HG03095 (cell line): ENCODE measurements around the gene ARL2BP.
"Not testable (repeated sequence)": the region's sequence is repeated elsewhere in the genome, so short reads cannot be mapped to it uniquely, and the experiment has no call there.

Source experiments
- ATAC-seq: cut with Tn5 transposase; IDR thresholded peaks from one replicate; pipeline ENCODE4 v1.9.1; 2021; ENCODE audit warnings: moderate library complexity; ENCODE audit not compliant: unreplicated experiment

Gene ARL2BP

DNA sequence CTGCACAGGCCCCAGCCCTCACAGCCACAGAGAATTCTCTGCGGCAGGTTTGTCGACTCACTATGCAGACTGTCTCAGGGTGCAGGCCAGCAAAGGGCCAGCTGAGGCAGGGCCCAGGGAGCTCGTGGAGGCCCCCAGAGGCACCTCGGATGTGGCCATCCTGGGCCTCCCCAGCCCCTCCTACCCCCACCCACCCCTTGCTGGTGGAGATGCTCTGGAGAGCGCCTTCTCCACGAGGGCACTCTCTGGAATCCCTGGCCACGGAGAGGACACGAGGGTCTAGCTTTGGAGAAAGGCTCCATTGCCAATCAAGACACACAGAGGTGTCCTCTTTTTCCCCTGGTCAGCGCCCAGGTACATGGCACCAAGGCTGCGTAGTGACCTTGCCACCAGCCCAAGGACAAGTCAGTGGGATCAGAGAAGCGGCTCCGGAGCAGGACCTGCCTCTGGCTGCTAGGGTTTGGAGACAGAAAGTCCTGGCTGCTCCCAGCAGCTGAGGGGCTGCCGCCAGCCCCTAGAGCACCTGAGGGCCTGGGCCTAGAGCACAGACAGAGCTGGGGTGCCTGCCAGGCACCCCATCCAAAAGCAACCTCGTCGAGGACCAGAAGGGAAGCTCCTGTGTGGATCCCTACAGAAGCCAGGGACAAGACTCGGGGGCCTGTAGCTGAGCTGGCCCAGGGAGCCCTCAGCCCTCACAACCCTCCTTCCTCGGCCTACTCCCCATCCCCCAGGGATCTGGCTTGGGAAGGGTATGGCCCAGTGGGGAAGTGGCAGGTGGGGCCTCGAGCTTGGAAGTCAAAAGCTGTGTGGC, 18.7 kb downstream of the ARL2BP start:
- ATAC-seq: no peak

DNA sequence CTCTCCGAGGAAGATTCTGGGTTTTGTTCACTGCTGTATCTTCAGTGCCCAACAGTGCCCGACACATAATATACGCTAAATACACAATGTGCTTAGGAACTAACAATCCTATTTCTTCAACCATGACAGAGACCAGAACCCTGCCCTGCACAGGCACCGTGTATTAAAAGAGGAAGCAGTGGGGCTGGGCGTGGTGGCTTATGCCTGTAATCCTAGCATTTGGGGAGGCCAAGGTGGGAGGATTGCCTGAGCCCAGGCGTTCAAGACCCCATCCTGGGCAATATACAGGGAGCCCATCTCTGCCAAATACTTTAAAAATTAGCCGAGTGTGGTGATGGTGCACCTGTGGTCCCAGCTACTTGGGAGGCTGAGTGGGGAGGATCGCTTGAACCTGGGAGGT, 19.3 kb downstream of the ARL2BP start:
- no peak for ATAC-seq

DNA sequence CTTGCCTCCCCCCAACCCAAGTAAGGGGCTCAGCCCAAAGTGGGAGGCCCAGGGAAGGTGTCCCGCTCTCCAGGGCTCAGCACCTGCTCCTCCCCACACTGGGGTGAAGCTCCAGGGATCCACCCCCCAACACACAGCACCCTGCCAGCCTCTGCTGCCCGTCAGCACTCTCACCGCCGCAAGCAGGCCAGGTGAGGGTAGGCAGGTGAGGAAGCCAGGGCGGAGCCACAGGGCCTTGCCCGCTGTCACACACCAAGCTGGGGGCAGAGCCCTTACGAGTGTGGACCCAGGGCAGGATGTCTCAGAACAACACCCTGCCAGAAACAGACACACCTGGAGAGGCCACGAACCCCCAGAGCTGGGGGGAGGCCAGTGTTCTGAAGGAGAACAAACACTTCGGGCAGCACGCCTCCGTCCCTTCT, 19.9 kb downstream of the ARL2BP start:
- no peak for ATAC-seq

DNA sequence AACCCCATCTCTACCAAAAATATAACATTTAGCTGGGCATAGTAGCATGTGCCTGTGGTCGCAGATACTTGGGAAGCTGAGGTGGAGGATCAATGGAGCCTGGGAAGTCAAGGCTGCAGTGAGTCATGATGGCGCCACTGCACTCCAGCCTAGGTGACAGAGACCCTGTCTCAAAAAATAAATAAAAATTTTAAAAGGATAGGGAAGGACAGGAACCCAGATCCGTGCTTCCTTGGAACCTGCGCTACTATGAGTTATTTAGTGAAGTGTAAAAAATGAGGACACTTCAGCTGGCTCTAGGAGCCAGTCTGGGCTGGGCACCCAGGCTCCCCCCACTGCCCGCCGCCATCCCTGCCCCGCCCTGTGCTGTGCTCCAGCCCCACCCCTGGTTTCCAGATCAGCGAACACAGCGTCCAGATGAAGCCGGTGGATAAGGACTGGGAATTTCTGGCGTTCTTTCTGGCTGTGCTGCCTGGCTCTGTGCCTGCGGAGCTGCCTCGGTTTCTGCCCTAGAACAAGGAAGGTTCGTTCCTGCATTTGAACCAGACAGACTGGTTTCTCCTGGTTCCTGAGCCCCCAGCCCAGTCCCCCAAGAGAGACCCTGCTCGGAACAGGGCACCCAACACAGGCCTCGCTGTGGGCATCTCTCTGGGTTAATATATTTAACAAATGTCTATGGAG, 20.9 kb downstream of the ARL2BP start:
- ATAC-seq: no peak

DNA sequence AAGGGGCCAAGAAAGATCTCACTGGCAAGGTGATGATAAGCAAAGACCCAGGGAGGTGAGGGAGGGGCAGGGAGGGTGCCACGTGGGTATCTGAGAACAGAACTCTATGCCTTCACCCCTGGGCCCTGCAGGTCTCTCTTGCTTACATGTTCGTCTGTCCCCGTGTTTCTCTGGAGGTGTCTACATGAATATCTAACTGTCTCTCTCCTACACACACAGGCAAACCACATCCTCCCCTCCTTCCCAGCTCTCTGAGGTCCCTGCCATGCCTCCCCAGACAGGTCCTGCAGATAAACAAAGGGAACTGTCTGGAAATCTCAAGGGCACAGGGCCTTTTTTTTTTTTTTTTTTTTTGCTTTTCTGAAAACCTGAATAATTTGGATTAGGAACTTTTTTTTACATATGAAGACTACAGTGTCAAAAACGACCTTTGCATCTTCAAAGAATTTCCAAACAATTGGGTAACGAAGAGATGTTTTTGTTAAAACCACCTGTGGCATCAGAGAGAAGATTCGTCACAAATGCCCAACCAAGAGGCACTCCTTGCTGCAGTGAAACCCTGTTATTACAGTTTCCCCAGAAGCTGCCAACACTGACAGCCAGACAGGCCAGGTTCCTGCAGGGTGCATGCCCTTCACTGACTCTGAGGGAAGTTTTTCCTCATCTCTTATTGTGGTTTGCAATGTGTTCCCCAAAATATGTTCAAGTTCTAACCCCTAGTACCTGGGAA, 21.6 kb downstream of the ARL2BP start:
- no peak for ATAC-seq

DNA sequence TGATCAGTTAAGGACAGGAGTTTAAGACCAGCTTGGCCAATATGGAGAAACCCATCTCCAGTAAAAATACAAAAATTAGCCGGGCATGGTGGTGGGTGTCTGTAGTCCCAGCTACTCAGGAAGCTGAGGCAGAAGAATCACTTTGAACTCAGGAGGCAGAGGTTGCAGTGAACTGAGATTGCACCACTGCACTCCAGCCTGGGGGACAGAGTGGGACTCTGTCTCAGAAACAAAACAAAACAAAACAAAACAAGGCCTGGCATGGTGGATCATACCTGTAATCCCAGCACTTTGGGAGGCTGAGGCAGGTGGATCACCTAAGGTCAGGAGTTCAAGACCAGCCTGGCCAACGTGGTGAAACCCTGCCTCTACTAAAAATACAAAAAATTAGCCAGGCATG, 22.3 kb downstream of the ARL2BP start:
- not testable (repeated sequence) for ATAC-seq

DNA sequence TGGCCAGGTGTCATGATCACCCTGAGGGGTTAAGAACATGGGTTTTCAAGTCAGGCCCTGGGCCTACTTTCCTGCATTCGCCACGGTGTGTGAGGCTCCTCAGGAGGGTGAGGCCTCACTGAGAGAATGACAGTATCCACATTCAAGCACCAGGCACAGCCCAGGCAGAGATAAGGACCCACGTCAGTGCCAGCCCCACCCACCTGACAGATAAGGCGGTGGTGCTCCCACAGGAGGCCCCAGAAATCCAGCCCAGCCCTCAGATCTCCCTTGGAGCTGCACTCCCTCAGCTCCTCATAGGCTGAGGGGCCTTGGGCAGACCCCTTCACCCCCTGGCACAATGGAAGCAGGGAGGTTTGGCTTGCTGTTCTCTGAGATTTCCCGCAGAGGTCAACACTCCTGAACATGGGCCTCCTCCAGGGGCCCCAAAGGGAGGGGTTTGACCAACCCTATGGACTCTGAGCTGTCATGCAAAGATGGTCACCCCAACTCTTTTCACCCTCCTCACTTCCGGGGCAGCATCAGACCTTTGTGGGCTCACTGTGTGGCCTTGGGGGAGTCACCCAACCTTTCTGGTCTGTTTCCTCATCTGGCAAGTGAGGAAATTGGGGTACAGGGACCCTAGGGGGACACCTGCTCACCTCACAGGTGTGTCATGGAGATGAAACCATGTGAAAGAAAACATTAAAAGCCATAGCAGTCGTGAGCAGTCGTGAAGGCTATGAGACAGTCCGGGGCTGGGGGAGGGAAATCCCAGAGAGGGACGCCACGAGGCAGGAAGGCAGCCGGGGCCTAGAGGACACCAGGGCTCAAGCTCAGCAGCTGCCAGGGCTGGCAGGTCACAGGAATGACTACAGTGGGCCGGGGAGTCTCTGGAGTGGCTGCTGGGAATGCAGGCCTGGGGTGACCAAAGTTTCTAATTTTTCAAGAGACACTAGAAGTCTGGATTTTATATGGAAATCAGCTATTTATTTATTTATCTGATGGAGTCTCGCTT, 24.0 kb downstream of the ARL2BP start:
- ATAC-seq: no peak

DNA sequence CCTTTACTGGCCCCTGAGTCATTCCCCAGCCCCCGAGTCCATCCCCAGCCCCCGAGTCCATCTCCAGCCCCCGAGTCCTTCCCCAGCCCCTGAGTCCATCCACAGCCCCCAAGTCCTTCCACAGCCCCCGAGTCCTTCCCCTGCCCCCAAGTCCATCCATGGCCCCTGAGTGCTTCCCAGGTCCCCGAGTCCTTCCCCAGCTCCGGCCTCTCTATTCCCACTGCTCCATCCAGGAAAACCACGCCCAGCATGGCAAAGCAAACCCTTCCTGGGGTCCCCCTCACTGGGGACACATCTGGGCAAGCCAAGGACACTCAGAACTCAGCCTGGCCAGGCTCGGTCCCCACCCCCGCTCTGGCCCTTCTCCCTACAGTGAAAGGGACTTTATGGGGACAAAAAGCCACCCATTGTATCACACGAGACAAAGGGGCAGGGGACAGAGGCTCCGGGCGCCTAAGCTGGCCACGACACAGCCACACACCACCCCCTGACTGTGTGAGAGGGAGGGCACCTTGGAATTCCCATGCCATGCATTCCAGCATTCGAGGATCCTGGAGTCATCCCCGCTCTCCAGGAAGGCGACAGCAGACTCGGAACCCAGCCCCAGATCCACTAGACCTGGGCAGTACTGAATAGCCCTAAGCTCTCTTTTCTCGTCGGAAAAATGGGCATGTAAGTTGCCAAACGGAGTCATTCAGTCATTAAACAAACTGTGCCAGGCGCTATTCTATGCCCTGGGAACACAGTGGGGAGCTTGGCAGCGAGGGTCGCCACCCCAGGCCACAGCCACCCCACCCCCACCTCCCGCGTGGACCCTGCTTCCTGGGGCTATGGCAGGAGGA, 25.4 kb downstream of the ARL2BP start:
- ATAC-seq: no peak

DNA sequence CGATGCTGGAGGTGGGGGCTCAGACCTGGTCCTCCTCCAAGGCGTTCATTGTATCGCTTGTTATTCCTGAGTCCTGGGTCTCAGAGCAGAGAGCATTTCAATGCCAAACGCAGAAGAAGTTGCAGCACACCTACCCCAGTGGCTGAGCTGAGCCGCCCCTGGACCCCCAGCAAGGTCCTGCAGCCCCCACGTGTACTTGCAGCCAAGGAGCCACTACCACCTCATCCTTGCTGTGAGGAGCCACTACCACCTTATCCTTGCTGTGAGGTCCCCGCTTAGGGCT, 25.9 kb downstream of the ARL2BP start:
- no peak for ATAC-seq

DNA sequence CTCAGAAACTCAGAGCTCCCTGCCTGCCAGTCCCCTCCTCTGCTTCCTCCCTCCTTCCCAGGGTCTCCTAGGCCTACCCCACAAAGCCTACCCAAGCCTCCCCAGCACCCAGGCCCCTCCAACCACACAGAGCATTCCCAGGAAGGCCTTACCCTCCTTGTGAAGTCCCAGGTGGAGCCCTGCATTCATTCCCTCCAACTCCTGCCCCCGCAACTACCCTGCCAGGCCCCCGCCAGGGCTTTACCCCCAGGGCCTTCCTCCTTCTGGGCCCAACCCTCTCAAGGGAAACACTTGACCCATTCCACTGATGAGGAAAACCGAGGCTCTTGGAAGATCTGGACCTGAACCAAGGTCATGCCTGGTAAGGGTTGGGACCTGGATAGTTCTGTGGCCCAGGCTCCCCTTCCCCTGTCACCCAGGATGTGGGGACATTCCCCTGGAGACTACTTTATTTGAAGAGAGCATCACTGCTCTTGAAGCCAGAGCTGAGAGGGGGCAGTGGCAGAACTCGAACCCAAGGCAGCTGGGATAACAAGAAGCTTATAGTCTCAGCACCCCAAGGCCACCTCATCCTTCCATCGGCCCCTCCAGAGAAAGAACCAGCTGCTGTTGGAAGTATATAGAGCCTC, 26.9 kb downstream of the ARL2BP start:
- ATAC-seq: no peak

DNA sequence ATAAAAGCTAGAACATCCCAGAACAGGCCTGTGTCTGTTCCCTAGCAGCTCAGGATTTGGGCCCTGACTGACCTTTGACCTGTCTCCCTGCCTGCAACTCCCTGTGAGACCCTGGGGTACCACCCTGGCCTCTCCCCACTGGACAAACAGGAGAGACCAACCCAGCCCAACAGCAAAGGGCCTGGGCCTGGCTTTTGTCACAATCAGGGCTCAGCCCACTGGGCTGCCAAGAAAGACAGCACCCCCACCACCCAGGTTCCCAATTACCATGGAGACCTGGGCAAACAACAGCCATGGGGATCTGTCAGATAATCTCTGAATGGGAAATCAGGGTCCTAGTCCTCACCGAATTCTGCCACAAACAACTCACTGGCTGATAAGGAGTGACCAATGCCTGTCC, 28.3 kb downstream of the ARL2BP start:
- no peak for ATAC-seq

DNA sequence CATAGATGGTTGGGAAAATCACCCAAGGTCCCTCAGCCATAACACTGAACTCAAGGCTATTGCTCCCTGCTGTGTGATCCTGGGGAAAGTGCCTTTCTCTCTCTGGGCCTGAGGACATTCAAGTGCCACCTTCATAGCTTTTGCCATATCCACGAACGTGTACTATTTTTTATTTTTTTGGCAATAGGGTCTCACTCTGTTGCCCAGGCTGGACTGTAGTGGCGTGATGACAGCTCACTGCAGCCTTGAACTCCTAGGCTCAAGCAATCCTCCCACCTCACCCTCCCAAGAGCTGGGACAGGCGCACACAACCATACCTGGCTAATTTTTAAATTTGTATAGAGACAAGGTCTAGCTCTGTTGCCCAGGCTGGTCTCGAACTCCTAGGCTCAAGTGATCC, 28.8 kb downstream of the ARL2BP start:
- no peak for ATAC-seq

DNA sequence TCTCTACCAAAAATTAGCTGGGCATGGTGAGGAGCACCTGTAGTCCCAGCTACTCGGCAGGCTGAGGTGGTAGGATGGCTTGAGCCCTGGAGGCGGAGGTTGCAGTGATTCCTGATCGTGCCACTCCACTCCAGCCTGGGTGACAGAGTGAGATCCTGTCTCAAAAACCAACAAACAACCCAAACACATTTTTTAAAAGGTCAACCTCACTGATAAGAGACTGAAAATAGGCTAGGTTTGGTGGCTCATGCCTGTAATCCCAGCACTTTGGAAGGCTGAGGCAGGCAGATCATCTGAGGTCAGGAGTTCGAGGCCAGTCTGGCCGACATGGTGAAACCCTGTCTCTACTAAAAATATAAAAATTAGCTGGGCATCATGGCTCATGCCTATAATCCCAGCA, 30.9 kb downstream of the ARL2BP start:
- not testable (repeated sequence) for ATAC-seq

DNA sequence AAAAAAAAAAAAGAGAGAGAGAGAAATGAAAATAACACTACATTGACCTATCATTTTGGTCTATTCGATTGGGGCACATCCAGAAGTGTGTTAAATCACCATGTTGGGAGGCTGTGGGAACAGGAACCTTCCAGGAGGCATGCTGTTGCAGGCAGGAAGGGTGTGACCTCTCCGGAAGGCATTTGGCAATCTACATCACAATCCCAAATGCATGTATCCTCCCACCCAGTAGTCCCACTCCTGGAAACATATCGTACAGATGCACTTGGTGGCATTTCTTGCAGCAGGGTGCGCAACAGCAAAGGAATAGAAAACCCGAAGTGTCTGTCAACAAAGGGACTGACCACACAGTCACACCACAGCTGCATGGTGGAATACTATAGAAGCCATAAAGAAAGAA, 31.5 kb downstream of the ARL2BP start:
- no peak for ATAC-seq

DNA sequence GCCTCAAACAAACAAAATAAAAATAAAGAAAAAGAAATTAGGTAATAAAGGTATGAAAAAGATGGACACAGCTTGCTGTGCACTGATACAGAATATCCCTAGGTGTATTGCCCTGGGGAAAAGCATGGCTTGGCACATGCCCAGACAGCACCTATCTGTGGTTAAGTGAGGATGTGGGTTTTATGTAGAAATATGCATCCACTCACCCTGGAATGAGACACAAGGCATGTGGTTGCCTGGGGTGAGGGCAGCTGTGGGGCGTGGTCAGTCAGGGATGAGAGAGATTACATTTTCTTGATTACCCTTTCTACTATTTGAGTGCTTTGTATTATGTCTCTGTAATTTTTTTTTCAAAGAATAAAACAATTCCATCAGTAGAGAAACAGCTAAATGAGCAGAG, 32.5 kb downstream of the ARL2BP start:
- no peak for ATAC-seq

DNA sequence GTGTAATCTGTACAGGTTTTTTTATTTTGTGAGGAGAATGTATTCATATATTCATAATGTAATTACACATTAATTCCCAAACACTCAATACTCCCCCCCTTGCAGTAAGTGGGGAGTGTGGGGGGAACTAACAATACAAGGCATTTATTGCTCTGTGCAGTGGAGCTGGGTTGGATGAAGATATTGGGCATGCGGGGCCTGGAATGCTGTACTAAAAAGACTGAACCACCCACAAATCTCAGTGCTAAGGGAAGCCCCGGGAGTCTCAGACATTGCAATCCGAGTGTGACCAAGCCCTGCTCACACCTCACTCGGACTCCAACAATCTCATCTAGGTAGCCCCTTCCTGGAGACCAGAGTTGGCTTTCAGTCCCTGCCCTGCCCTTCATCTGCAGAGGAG, 33.4 kb downstream of the ARL2BP start:
- ATAC-seq: no peak

DNA sequence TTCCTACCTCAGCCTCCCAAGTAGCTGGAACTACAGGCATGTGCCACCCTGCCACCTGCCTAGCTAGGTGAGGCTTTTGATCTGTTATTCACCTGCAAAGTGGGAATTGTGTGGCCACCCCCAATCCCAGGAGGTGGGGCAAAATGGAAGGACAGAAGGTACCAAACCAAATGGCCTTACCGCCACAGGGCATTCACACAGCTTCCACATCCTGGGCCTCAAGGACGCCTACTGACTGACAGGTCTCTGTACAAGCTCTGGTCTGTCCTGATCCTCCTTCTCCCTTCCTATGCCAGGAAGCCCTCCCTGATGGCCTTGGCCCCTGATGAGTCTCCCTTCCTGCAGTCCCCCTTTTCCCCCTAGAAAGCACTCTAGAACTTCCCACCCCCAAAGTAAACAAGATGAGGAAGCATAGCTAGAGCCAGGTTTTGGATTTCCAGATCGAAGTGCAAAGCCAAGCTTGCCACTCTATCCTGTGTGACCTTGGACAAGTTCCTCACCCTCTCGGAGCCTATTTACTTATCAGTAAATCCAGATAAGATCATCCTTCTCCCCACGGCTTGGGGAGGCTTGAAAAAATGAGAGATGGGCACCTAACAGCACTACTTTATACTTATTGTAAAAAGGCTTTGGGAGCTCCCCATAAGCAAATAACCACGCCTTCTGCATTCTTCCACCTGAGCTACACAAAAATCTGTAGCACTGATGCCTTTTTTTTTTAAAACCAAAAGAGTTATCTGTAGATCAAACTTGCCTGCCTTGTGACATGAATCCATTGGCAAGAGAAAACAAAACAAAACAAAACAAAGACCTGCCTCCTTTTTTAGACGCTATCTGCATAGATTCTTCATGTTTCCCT, 35.0 kb downstream of the ARL2BP start:
- ATAC-seq: no peak

DNA sequence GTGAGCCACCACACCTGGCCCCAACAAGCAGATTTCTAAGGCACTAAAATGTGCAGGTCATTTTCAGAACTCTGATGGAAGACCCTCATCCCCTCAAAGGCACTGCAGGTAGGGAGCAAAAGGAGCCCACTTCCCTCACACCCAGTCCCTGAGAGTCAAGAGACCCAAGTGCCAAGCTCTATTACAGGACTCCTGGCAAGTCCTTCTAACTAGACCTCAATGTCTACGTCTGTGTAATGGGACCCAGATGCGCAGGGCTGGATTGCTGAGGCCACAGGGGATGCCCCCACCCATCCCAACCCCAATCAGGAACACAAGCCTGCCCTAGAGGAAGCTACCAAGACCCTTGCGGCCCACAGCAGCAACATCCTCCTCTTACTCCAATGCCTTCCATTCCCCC, 36.7 kb downstream of the ARL2BP start:
- no peak for ATAC-seq
